Tibial nerve (tissue), 3 donors: ENCODE results near the gene ADIPOR2.

Source experiments
- POLR2A ChIP-seq, 2 donors: fragments of 450-650 bp; IDR thresholded peaks; one replicate each; pipeline ENCODE4 v1.6.1; 2017; ENCODE audit warnings: antibody characterized with exemption in 2 of 2, mild to moderate bottlenecking in 2 of 2, moderate library complexity in 2 of 2
- TF ChIP-seq, protein P1 (sequence below), 5 experiments: fragments of 200-600 bp in 3 of 5; fragments of 450-650 bp in 2 of 5; sonication (generic) in 3 of 5; IDR thresholded peaks; one replicate each; pipeline ENCODE4 v1.5.1; 2016 to 2019; ENCODE audit warnings: antibody characterized with exemption in 5 of 5, mild to moderate bottlenecking in 3 of 5, moderate library complexity in 2 of 5

DNA sequence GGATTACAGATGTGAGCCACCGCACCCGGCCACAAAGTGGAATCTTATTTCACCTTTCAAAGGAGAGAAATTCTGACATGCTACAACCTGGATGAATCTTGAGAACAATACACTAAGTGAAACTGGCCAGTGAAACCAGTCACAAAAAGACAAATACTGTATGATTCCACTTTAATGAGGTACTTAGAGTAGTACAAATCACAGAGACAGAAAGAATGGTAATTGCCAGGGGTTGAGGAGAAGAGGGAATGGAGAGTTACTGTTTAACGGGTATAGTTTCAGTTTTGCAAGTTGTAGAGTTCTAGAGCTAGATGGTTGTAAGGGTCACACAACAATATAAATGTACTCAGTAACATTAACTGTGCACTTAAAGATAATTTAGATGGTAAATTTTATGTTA lies 33.4 kb downstream of the ADIPOR2 start:
- TF ChIP-seq, protein P1, sequence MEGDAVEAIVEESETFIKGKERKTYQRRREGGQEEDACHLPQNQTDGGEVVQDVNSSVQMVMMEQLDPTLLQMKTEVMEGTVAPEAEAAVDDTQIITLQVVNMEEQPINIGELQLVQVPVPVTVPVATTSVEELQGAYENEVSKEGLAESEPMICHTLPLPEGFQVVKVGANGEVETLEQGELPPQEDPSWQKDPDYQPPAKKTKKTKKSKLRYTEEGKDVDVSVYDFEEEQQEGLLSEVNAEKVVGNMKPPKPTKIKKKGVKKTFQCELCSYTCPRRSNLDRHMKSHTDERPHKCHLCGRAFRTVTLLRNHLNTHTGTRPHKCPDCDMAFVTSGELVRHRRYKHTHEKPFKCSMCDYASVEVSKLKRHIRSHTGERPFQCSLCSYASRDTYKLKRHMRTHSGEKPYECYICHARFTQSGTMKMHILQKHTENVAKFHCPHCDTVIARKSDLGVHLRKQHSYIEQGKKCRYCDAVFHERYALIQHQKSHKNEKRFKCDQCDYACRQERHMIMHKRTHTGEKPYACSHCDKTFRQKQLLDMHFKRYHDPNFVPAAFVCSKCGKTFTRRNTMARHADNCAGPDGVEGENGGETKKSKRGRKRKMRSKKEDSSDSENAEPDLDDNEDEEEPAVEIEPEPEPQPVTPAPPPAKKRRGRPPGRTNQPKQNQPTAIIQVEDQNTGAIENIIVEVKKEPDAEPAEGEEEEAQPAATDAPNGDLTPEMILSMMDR (IDR thresholded peaks at IDR 0.05) = no peak
- TF ChIP-seq POLR2A (IDR thresholded peaks at IDR 0.05) = no peak
